Kidney epithelial cell (primary cell): ENCODE results near the gene NQO1. TPM values are rescaled to one million over a fixed set of nuclear protein-coding genes. Genes with fewer than 3 reads are reported as not detected.

Experiments
- DNase-seq: peaks from one replicate; pipeline ENCODE4 v3.0.0-alpha.2; 2010; ENCODE audit warnings: low read depth
- H3K27me3 ChIP-seq: 2 replicates; pipeline ENCODE4 v1.6.0; 2011; ENCODE audit warnings: low read length; ENCODE audit not compliant: control insufficient read depth, insufficient read depth
- H3K36me3 ChIP-seq: 2 replicates; pipeline ENCODE4 v1.5.1; 2011; ENCODE audit warnings: low read length; ENCODE audit not compliant: control insufficient read depth, insufficient read depth
- H3K4me3 ChIP-seq: 2 replicates; pipeline ENCODE4 v1.5.1; 2011; ENCODE audit warnings: low read depth, mild to moderate bottlenecking, control low read depth, low read length
- total RNA-seq: library from RNA; depleted of rRNA; stranded (reverse); fragments of >200 nt; gene quantifications from 2 replicates; pipeline ENCODE4 v1.2.3, GENCODE V29; 2015
- TF ChIP-seq, protein P1 (sequence below): IDR thresholded peaks from 2 replicates; pipeline ENCODE4 v1.5.1; 2011; ENCODE audit warnings: mild to moderate bottlenecking, moderate library complexity, low read length, control low read depth, inconsistent platforms; ENCODE audit not compliant: insufficient read depth, poor library complexity, severe bottlenecking

The NQO1 gene
- total RNA-seq, 1 donor from 2014 or later, result 38.7 TPM

DNA sequence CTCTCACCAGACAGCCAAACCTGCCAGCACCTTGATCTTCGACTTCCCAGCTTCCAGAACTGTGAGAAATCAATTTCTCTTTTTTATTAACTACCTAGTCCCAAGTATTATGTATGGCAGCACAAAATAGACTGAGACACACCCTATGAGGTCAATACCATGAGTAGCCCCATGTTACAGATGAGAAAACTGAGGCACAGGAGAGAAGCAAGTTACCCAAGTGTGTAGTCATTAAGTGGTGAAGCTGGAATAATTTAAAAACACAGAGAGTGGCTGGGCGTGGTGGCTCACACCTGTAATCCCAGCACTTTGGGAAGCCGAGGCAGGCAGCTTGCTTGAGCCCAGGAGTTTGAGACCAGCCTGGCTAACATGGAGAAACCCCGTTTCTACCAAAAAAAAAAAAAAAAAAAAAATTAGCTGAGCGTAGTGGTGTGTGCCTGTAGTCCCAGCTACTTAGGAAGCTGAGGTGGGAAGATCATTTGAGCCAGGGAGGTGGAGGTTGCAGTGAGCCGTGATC, 4.9 kb downstream of the NQO1 start:
- no peaks in the 10 kb centered on the region for H3K27me3 ChIP-seq
- H3K36me3 ChIP-seq, result no peaks in the 10 kb centered on the region
- TF ChIP-seq, protein P1, sequence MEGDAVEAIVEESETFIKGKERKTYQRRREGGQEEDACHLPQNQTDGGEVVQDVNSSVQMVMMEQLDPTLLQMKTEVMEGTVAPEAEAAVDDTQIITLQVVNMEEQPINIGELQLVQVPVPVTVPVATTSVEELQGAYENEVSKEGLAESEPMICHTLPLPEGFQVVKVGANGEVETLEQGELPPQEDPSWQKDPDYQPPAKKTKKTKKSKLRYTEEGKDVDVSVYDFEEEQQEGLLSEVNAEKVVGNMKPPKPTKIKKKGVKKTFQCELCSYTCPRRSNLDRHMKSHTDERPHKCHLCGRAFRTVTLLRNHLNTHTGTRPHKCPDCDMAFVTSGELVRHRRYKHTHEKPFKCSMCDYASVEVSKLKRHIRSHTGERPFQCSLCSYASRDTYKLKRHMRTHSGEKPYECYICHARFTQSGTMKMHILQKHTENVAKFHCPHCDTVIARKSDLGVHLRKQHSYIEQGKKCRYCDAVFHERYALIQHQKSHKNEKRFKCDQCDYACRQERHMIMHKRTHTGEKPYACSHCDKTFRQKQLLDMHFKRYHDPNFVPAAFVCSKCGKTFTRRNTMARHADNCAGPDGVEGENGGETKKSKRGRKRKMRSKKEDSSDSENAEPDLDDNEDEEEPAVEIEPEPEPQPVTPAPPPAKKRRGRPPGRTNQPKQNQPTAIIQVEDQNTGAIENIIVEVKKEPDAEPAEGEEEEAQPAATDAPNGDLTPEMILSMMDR, result no peak
- no peak for DNase-seq
- H3K4me3 ChIP-seq, result no peak overlapping the region

DNA sequence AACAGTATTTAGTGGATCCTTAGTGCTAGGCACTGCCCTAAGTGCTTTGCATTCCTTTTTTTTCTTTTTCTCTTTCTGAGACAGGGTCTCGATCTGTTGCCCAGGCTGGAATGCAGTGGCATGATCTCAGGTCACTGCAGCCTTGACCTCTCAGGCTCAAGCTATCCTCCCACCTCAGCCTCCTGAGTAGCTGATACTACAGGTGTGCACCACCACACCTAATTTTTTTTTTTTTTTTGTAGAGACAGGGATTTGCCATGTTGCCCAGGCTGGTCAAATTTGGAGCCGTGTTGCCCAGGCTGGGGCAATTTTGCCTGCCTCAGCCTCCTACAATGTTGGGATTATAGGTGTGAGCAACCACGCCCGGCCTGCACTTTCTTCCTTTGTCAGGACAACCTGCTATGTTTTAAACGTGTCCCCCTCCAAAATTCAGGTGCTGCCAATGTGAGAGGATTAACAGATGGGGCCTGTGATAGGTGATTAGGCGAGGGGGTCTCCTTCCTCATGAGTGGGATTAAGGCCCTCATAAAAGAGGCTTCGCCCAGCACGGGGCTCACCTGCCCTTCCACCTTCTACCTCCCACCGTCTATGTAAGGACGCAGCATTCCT, 5.4 kb downstream of the NQO1 start:
- H3K36me3 ChIP-seq, result no peaks in the 10 kb centered on the region
- DNase-seq, result no peak
- TF ChIP-seq, protein P1, result no peak
- no peaks in the 10 kb centered on the region for H3K27me3 ChIP-seq
- no peak overlapping the region for H3K4me3 ChIP-seq

DNA sequence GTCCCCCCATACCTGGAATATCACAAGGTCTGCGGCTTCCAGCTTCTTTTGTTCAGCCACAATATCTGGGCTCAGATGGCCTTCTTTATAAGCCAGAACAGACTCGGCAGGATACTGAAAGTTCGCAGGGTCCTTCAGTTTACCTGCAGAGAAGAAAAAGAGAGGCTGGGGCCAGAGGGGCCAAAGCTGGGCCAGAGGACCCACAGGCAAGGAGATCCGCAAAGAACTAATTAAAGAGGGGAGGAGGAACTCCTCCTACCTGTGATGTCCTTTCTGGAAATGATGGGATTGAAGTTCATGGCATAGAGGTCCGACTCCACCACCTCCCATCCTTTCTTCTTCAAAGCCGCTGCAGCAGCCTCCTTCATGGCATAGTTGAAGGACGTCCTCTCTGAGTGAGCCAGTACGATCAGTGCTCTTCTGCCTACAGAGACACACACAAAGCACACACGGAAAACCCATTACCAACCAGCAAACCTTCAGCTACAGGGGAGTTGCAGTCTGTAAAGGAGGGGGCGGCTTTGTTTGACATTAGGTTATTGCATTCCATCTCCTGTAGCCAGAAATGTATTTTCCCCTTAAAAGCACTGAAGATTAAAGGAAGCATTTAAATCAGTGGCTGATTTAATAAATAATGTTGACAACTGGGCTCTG, 8.1 kb downstream of the NQO1 start:
- Histone ChIP-seq H3K27me3 (no peaks in the 10 kb centered on the region), H3K36me3 (no peaks in the 10 kb centered on the region), H3K4me3 (no peak overlapping the region)
- TF ChIP-seq, protein P1, result no peak
- DNase-seq, result no peak

DNA sequence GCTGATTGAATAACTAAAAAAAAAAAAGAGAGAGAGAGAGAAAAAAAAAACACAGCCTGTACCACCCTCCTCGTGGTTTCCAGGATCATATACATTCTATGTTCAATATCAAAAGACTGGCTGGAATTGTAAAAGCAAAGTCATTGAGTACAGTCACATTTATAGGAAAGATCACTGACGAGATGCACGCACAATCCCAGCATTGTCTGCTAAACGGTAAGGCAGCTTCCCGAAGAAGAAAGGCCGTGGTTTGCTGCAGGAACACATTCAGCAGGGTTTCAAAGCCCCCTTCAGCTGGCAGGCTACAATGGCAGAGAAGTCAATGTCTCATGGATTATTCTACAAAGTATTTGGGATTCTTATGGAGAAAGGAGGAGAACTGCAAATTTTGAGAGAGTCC, 9.3 kb downstream of the NQO1 start:
- H3K4me3 ChIP-seq, result no peak overlapping the region
- TF ChIP-seq, protein P1, result no peak
- no peak for DNase-seq
- no peaks in the 10 kb centered on the region for H3K27me3 ChIP-seq
- H3K36me3 ChIP-seq, result no peaks in the 10 kb centered on the region

DNA sequence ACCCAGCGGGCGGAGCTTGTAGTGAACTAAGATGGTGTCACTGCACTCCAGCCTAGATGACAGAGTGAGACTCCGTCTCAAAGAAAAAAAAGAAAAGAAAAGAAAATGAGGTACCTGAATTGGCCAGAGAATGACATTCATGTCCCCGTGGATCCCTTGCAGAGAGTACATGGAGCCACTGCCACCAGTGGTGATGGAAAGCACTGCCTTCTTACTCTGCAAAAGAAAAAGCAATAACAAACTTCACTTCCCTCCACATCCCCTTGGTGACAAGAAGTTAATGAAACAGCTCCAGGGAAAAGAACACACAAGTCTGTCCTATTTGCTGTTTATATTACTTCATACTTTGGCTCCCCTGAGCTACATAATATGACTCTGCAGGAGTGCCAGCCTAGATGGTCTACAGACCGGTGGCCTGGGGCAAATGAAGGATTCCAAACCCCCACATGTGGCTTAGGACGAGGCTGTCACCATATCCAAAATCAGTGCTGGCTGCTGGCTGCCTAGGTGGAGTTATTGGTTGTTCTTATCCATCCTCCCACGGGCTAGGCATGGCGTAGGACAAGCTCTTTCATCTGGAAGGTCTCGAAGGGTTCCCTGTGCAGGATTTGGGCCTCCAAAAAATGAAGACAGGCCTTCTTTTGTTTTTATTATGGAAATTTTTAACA, 13.3 kb downstream of the NQO1 start:
- H3K36me3 ChIP-seq, result no peaks in the 10 kb centered on the region
- TF ChIP-seq, protein P1, result no peak

More for the DNA sequence above, 13.3 kb downstream of the NQO1 start:
- DNase-seq, result no peak
- Histone ChIP-seq H3K27me3 (no peaks in the 10 kb centered on the region), H3K4me3 (no peak overlapping the region)
